Right hindlimb (tissue), 1 donor: Measurements from ENCODE around the gene KIAA0586.
"Not testable (repeated sequence)": the region's sequence is repeated elsewhere in the genome, so short reads cannot be mapped to it uniquely, and the experiment has no call there.

ENCODE experiments used
- DNase-seq: peaks from one replicate; pipeline ENCODE4 v3.0.0-alpha.2; 2018

Gene KIAA0586

GRCh38 chr14:58427281-58428117 is at the start of gene KIAA0586, which contains the start of gene TIMM9:
Gene KIAA0586 (plus strand): TSS chr14:58427719. CDS start chr14:58428265, 546 bp downstream.
Gene TIMM9 (minus strand): TSS chr14:58427531. CDS start chr14:58411945, 15,586 bp downstream.
- DNase-seq, result peak; percentile 98

GRCh38 chr14:58390830-58391229 is 36.7 kb upstream of the KIAA0586 start:
- no peak for DNase-seq

- DNase-seq, result no peak
Measured at GRCh38 chr14:58395562-58395811, 32.0 kb upstream of the KIAA0586 start.

GRCh38 chr14:58395812-58396788 is 31.4 kb upstream of the KIAA0586 start, which contains the start of gene TOMM20L:
Gene TOMM20L (plus strand): TSS chr14:58395930. CDS start chr14:58395958, 28 bp downstream.
- peak; percentile 80 for DNase-seq

GRCh38 chr14:58397156-58397555 is 30.4 kb upstream of the KIAA0586 start:
- no peak for DNase-seq

GRCh38 chr14:58398495-58398894 is 29.0 kb upstream of the KIAA0586 start:
- no peak for DNase-seq

- DNase-seq, result no peak
Measured at GRCh38 chr14:58398895-58399294, 28.6 kb upstream of the KIAA0586 start.

GRCh38 chr14:58401587-58401986 is 25.9 kb upstream of the KIAA0586 start:
- DNase-seq, result no peak

GRCh38 chr14:58408681-58409215 is 18.8 kb upstream of the KIAA0586 start:
- DNase-seq, result no peak

- no peak for DNase-seq
Measured at GRCh38 chr14:58414845-58415244, 12.7 kb upstream of the KIAA0586 start.

- DNase-seq, result no peak
Measured at GRCh38 chr14:58415636-58416547, 11.6 kb upstream of the KIAA0586 start.

GRCh38 chr14:58416934-58417333 is 10.6 kb upstream of the KIAA0586 start:
- DNase-seq, result not testable (repeated sequence)

GRCh38 chr14:58426670-58427280 is 744 bp upstream of the KIAA0586 start:
- peak; percentile 84 for DNase-seq

- DNase-seq, result peak; percentile 33
Measured at GRCh38 chr14:58428118-58428683, 682 bp downstream of the KIAA0586 start.

- DNase-seq, result no peak
Measured at GRCh38 chr14:58430156-58430555, 2.6 kb downstream of the KIAA0586 start.

GRCh38 chr14:58439476-58439875 is 12.0 kb downstream of the KIAA0586 start:
- DNase-seq, result no peak

GRCh38 chr14:58444627-58445026 is 17.1 kb downstream of the KIAA0586 start:
- DNase-seq, result no peak

- DNase-seq, result no peak
Measured at GRCh38 chr14:58455593-58456265, 28.2 kb downstream of the KIAA0586 start.

GRCh38 chr14:58460772-58461171 is 33.3 kb downstream of the KIAA0586 start:
- DNase-seq, result no peak

- no peak for DNase-seq
Measured at GRCh38 chr14:58463147-58463546, 35.6 kb downstream of the KIAA0586 start.

GRCh38 chr14:58464652-58465051 is 37.1 kb downstream of the KIAA0586 start:
- no peak for DNase-seq
